ENCODE measurements around the gene FAM83D. TPM values are rescaled to one million over a fixed set of nuclear protein-coding genes. Genes with fewer than 3 reads are reported as not detected.
A peak's percentile ranks its signal among the peaks of the same experiment; 100 is the strongest.

The FAM83D gene, protein sequence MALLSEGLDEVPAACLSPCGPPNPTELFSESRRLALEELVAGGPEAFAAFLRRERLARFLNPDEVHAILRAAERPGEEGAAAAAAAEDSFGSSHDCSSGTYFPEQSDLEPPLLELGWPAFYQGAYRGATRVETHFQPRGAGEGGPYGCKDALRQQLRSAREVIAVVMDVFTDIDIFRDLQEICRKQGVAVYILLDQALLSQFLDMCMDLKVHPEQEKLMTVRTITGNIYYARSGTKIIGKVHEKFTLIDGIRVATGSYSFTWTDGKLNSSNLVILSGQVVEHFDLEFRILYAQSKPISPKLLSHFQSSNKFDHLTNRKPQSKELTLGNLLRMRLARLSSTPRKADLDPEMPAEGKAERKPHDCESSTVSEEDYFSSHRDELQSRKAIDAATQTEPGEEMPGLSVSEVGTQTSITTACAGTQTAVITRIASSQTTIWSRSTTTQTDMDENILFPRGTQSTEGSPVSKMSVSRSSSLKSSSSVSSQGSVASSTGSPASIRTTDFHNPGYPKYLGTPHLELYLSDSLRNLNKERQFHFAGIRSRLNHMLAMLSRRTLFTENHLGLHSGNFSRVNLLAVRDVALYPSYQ
- total RNA-seq (2012; rRNA removed), result 12.7 and 13.7 TPM in 2 replicates

DNA sequence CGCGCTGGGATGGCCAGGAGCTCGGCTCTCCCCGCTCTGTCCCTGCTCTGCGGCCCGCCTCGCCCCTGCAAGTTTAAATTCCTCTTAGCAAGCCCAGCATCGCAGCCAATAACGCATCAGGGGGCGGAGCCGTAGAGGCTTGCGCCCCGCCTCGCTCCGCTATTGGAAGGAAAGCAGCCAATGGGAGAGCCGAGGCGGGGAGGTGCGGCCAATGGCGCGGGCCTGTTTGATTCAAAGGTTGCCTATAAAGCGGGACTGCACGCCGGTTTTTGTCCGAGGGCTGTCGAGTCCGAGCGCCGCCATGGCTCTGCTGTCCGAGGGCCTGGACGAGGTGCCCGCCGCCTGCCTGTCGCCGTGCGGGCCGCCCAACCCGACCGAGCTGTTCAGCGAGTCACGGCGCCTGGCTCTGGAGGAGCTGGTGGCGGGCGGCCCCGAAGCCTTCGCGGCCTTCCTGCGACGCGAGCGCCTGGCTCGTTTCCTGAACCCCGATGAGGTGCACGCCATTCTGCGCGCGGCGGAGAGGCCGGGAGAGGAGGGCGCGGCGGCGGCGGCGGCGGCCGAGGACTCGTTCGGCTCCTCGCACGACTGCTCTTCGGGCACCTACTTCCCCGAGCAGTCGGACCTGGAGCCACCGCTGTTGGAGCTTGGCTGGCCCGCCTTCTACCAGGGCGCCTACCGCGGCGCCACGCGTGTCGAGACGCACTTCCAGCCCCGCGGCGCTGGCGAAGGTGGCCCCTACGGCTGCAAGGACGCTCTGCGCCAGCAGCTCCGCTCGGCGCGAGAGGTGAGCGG, at the start of gene FAM83D:
TSS of gene FAM83D (plus strand) at position 276 of the 792 bp plus-strand sequence. CDS start at position 302, 26 bp downstream.
- peak within 1 kb of the TSS; percentile 89 for H3K4me2 ChIP-seq (ENCODE audit: low read length)
- peak within 1 kb of the TSS; percentile 81 for H3K9ac ChIP-seq (ENCODE audit: low read depth, low read length)
- peaks cover 13% of the 10 kb centered on the region for H3K4me1 ChIP-seq (ENCODE audit: control insufficient read depth, insufficient read depth, low read length)
- H3K27me3 ChIP-seq (ENCODE audit: control insufficient read depth, insufficient read depth, low read length), result peaks cover 13% of the 10 kb centered on the region
- H3K4me3 ChIP-seq (ENCODE audit: low read length), result peak within 1 kb of the TSS; percentile 90
- no peaks in the 10 kb centered on the region for H3K36me3 ChIP-seq (ENCODE audit: insufficient read depth, low read length)
- no peaks in the 10 kb centered on the region for H3K9me3 ChIP-seq (replicated peaks; ENCODE audit: low read length)

DNA sequence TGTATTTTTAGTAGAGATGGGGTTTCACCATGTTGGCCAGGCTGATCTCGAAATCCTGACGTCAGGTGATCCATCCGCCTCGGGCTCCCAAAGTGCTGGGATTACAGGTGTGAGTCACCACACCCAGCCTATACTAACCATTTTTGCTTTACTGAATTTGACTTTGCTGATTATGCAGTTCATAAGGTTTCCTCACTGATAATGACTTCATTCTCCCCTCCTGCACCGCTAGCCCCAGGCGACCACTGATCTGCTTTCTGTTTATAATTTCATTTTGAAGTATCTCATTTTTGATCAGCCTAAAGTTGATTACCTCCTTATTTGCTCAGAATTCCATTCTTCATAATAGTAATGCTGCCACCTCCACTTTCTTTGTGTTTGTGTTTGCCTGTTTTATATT, 48.7 kb upstream of the FAM83D start:
- Histone ChIP-seq H3K4me2 (ENCODE audit: low read length) (no peak overlapping the region), H3K9ac (ENCODE audit: low read depth, low read length) (no peak overlapping the region), H3K4me3 (ENCODE audit: low read length) (no peak overlapping the region), H3K27me3 (ENCODE audit: control insufficient read depth, insufficient read depth, low read length) (peaks cover 48% of the 10 kb centered on the region), H3K4me1 (ENCODE audit: control insufficient read depth, insufficient read depth, low read length) (no peaks in the 10 kb centered on the region), H3K36me3 (ENCODE audit: insufficient read depth, low read length) (no peaks in the 10 kb centered on the region), H3K9me3 (replicated peaks; ENCODE audit: low read length) (no peaks in the 10 kb centered on the region)

DNA sequence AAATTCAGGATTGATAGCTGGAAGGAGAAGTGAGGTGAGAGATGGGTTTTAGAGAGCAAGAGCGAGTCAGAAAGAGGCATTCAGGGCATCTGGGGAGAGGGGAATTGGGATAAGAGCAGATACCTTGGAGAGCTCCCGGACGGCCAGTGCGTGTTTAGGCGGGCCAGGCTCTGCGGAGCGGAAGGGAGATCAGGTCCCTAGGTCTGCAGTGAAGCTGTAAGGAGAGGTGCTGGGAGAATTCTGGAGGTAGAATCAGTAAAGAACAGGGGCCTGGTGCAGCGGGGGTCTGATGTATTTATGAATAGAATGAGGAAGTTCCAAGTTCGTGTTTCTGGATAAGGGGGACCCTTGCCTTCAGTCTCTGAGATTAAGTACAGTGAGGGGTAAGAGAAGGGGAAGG, 47.4 kb upstream of the FAM83D start:
- no peaks in the 10 kb centered on the region for H3K9me3 ChIP-seq (replicated peaks; ENCODE audit: low read length)
- H3K36me3 ChIP-seq (ENCODE audit: insufficient read depth, low read length), result no peaks in the 10 kb centered on the region
- H3K4me1 ChIP-seq (ENCODE audit: control insufficient read depth, insufficient read depth, low read length), result no peaks in the 10 kb centered on the region
- H3K4me3 ChIP-seq (ENCODE audit: low read length), result no peak overlapping the region
- no peak overlapping the region for H3K9ac ChIP-seq (ENCODE audit: low read depth, low read length)
- H3K27me3 ChIP-seq (ENCODE audit: control insufficient read depth, insufficient read depth, low read length), result peaks cover 48% of the 10 kb centered on the region
- no peak overlapping the region for H3K4me2 ChIP-seq (ENCODE audit: low read length)

DNA sequence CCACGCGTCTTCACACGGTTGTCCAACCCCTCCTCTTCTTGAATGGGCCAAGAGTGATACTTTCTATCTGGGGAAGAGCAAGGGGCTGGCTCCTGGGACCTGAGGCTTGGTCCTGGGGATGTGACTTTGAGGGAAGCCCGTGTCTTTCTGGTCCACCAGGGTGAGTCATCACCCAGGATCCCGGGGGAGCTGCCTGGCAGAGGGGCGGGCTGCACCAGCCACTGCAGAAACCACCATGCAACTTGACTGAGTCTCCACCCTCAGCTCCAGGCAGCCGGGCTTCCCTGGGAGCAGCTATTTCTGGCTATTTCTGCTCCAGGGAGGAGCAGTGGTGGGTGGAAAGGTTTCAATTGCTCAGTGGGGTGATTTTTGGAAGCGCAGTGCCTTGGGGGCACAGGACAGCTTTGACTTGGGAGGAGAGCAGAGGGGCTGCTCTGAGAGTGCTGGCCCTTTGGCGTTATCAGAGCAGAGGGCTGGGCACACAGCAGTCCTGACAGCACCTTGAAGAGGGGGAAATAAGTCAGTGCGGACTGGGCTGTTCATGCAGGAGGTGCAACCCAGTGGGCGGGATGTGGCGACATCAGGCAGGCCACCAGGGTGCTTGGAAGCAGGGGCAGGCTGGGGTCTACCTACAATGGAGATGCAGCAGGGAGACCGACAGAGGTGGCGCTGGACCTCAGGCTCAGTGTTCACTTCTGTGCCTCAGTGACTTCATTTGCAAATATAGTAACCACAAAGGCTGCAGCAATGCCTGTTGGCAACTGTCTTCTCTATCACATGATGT, 45.1 kb upstream of the FAM83D start:
- Histone ChIP-seq H3K4me2 (ENCODE audit: low read length) (no peak overlapping the region), H3K27me3 (ENCODE audit: control insufficient read depth, insufficient read depth, low read length) (peaks cover 30% of the 10 kb centered on the region), H3K36me3 (ENCODE audit: insufficient read depth, low read length) (no peaks in the 10 kb centered on the region), H3K4me3 (ENCODE audit: low read length) (no peak overlapping the region), H3K4me1 (ENCODE audit: control insufficient read depth, insufficient read depth, low read length) (no peaks in the 10 kb centered on the region), H3K9me3 (replicated peaks; ENCODE audit: low read length) (no peaks in the 10 kb centered on the region), H3K9ac (ENCODE audit: low read depth, low read length) (no peak overlapping the region)

DNA sequence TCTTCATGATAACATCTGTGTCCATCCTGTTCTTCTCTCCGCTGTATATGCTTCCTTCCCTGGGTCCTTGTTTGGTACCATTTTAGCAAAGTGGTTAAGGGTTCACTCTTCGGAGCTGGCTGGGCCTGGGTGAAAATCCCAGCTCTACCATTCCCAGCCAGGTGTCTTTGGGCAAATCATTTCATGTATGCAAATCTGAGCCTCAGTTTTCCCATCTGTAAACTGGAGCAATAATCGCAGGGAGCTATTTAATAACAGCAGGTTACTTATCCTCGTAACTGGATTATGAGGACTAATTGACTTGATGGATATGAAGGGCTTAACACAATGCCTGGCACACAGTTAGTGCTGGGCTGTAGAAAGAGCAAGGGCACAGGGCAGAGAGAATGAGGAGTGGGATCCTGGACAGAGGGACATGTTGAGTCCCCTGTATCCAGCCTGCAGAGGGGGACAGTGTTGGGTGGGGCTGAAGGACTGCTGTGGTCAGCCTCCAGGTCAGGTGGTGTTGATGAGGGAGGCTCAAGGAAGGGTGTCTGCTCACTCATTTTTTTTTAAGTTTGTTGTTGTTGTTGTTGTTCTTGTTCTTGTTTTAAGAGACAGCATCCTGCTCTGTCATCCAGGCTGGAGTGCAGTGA, 44.3 kb upstream of the FAM83D start:
- H3K27me3 ChIP-seq (ENCODE audit: control insufficient read depth, insufficient read depth, low read length), result peaks cover 35% of the 10 kb centered on the region
- H3K4me2 ChIP-seq (ENCODE audit: low read length), result no peak overlapping the region
- no peaks in the 10 kb centered on the region for H3K9me3 ChIP-seq (replicated peaks; ENCODE audit: low read length)
- H3K4me3 ChIP-seq (ENCODE audit: low read length), result no peak overlapping the region
- H3K4me1 ChIP-seq (ENCODE audit: control insufficient read depth, insufficient read depth, low read length), result no peaks in the 10 kb centered on the region
- H3K36me3 ChIP-seq (ENCODE audit: insufficient read depth, low read length), result no peaks in the 10 kb centered on the region
- no peak overlapping the region for H3K9ac ChIP-seq (ENCODE audit: low read depth, low read length)

DNA sequence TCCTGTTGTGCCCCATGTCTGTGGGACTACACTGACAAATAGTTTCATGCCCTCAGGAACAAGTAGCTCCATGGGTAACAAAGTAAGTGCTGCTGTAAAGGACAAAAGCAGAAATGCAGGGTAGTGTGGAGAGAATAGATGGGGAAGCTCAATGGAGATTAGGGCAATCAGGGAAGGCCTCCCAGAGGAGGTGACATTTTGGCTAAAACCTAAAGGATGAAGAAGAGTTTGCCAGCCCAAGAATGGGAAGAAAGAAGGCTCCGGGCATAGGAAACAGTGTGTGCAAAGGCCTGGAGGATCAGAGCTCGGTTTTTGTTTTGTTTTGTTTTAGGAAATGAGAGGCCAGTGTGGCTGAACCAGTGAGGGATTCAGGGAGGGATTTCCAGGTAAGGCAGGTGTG, 43.6 kb upstream of the FAM83D start:
- H3K4me1 ChIP-seq (ENCODE audit: control insufficient read depth, insufficient read depth, low read length), result no peaks in the 10 kb centered on the region

DNA sequence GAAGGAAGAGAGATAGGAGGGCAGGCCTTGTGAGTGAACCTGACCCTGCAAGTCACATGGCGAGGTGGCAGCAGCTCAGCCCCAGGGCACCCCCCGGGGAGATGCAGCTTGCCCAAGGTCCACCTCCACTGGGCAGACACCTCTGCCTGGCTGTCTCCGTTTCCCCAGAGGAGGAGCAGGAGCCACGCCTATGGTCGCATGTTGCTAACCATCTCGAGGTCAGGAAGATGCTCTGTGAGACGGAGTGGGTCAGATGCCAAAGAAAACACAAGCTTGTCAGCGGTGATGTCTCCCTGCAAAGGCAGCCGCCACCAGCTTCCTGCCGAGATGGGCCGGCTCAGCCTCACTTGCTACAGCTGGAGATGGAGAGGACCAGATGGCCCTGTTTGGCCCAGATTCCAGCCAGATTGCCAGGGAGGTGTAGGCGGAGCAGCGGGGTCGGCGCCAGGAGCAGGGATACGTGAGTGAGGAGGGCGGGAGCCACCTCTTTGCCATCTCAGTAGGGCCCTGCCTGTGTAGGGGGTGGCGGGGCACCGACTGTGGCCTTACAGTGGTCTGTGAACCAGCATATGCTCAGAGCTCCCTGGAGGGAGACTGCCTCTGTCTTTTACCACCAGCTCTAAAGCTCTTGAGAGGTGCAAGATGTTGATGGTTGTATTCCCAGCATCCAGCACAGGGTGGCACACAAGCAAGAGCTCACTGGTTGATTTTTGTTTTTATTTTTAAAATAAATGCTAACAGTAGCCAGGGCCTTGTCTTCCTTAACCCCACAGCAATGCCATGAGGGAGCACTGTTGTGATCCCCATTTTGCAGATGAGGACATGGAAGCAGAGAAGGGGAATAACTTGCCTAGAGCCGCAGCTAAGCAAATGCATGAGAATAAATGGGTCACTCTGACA, 42.9 kb upstream of the FAM83D start:
- H3K9me3 ChIP-seq (replicated peaks; ENCODE audit: low read length), result no peaks in the 10 kb centered on the region
- no peaks in the 10 kb centered on the region for H3K4me1 ChIP-seq (ENCODE audit: control insufficient read depth, insufficient read depth, low read length)
- no peaks in the 10 kb centered on the region for H3K36me3 ChIP-seq (ENCODE audit: insufficient read depth, low read length)
- H3K4me3 ChIP-seq (ENCODE audit: low read length), result no peak overlapping the region
- H3K9ac ChIP-seq (ENCODE audit: low read depth, low read length), result no peak overlapping the region
- peaks cover 39% of the 10 kb centered on the region for H3K27me3 ChIP-seq (ENCODE audit: control insufficient read depth, insufficient read depth, low read length)
- H3K4me2 ChIP-seq (ENCODE audit: low read length), result no peak overlapping the region

More for the DNA sequence above, 43.6 kb upstream of the FAM83D start:
- Histone ChIP-seq H3K9me3 (replicated peaks; ENCODE audit: low read length) (no peaks in the 10 kb centered on the region), H3K27me3 (ENCODE audit: control insufficient read depth, insufficient read depth, low read length) (peaks cover 39% of the 10 kb centered on the region), H3K36me3 (ENCODE audit: insufficient read depth, low read length) (no peaks in the 10 kb centered on the region), H3K4me3 (ENCODE audit: low read length) (no peak overlapping the region), H3K4me2 (ENCODE audit: low read length) (no peak overlapping the region), H3K9ac (ENCODE audit: low read depth, low read length) (no peak overlapping the region)

DNA sequence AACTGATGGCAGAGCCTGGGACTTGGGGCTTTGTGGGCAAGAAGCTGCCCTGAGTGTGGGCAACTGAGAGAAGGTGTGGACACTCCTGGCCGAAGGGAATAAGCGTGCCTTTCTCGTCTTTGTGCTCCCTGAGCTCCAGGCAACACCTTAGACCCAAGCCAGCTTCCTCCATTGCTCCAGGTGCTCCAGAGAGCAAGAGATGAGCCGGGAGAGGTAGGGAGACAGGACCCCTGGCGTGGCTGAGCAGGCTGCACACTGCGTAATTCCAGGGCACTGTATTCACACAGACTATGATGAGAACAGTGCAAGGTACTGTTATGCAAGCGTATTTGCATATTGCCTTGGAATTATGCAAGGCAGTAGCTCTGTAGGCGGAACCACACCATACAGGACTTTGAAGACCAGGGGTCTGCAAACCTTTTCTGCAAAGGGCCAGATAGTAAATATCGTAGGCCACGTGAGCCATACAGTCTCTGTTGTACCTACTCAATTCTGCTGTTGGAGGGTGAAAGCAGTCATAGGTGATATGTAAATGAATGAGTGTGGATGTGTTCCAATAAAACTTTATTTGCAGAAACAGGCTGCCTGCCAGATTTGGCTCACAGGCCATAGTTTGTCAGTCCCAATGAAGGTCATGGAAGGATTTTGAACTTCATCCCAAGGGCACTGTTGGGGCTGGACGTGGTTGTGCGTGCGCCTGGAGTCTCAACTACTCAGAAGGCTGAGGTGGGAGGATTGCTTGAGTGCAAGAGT, 42.1 kb upstream of the FAM83D start:
- Histone ChIP-seq H3K4me3 (ENCODE audit: low read length) (no peak overlapping the region), H3K36me3 (ENCODE audit: insufficient read depth, low read length) (no peaks in the 10 kb centered on the region), H3K4me1 (ENCODE audit: control insufficient read depth, insufficient read depth, low read length) (no peaks in the 10 kb centered on the region), H3K27me3 (ENCODE audit: control insufficient read depth, insufficient read depth, low read length) (peaks cover 42% of the 10 kb centered on the region), H3K4me2 (ENCODE audit: low read length) (no peak overlapping the region), H3K9ac (ENCODE audit: low read depth, low read length) (no peak overlapping the region), H3K9me3 (replicated peaks; ENCODE audit: low read length) (no peaks in the 10 kb centered on the region)

DNA sequence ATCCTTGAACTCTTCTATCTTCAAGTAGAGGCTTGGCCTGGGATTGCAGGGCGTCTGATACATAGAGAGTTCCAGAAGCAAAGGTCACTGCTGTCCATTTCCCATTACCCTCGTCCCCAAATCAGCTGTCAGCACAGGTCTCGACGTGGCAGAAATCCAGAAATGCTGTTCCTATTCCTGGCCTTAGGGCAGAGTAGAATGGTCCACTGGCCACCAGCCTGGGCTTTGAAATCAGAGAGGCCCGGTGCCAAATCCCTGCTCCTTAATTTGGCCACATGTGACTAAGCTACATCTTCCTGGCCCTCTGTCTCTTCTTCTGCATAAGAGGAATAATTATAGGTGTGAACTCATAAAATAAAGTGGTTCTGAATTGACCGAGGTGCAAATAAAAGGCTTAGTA, 40.9 kb upstream of the FAM83D start:
- H3K4me2 ChIP-seq (ENCODE audit: low read length), result no peak overlapping the region
- H3K4me3 ChIP-seq (ENCODE audit: low read length), result no peak overlapping the region
- H3K36me3 ChIP-seq (ENCODE audit: insufficient read depth, low read length), result no peaks in the 10 kb centered on the region
- H3K4me1 ChIP-seq (ENCODE audit: control insufficient read depth, insufficient read depth, low read length), result no peaks in the 10 kb centered on the region
- H3K9ac ChIP-seq (ENCODE audit: low read depth, low read length), result no peak overlapping the region
- H3K9me3 ChIP-seq (replicated peaks; ENCODE audit: low read length), result no peaks in the 10 kb centered on the region
- H3K27me3 ChIP-seq (ENCODE audit: control insufficient read depth, insufficient read depth, low read length), result peaks cover 39% of the 10 kb centered on the region

Data from skeletal muscle satellite cell (primary cell).